Hindlimb muscle (tissue), 1 donor: Measurements from ENCODE around the gene ZC3H15. TPM values are rescaled to one million over a fixed set of nuclear protein-coding genes. Genes with fewer than 3 reads are reported as not detected.

Experiments
- DNase-seq: peaks from one replicate; pipeline ENCODE4 v3.0.0-alpha.2; 2013
- polyA plus RNA-seq: library from polyadenylated mRNA; unstranded; fragments of 120-200 nt; gene quantifications from one replicate; pipeline ENCODE4 v1.2.1, GENCODE V29; 2013; ENCODE audit not compliant: insufficient read length

ZC3H15 gene
- polyA plus RNA-seq, 1 donor = 63.6 TPM

DNA sequence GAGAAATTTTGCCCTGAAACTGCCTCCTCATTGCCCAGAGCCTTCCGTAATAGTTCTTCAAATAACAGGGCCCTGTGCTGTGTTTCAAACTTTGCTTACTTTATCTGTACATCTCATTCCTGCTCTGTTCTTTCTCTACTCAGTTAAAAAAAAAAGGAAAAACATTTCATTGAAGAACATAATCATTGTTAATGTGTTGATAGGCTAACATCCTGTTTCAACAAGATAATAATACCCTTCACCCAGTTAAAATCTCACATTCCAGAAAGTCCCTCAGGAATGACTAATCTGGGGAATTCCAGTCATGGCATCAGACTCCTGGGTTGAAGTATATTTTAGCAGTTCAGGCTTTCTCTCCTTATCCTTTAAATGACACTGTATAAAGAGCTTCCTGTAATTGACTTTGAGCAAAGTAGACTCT lies 58.2 kb downstream of the ZC3H15 start:
- no peak for DNase-seq

DNA sequence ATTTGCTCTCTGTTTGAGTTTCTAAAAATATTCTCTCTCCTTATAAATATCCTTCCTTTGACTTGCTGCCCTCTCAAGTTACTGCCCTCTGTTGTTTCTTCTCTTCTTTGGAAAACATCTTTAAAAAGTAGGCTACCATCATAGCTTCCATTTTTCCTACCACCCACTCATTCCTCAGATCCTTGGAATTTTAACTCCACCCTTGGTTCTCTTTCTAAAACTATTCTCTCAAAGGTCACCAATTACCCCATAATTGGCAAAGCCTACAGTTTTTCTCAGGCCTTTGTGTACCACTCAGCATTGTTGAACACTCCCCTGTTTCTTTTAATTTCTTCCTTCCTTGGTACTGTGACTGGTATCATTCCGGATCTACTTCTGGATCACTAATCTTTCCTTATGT lies 60.8 kb downstream of the ZC3H15 start:
- no peak for DNase-seq

DNA sequence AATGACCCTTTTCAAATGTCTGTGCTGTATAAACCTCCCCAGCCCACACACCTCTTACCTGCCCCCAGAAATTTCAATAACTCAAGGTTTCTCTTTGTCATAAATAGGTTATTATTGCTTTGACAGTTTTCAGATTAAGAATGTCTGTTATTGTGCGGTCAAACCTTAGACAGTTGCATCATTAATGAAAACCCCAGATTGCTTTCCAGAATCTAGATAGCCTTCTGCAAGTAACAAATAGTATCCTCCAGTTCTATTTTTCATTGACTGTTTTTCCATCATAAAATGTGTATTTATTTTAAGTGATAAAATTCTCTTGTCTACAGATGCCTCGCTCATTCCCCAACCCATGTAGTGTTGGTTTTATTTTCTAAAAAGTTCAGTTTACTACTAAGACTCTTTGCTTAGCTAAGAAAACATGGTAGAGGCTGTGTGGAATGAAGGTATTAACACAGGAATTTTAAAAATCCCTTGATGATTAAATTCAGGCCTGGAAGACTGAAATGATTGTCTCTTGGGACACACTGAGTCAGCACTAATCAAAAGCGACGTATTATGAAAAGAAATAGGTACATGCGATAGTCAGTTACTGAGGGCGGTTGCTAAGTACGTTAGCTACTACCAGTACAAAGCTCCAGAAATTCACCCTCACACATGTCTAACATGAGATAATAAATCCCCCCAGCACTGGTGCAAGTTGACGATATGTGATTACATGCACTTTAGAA lies 65.4 kb downstream of the ZC3H15 start:
- DNase-seq = no peak

DNA sequence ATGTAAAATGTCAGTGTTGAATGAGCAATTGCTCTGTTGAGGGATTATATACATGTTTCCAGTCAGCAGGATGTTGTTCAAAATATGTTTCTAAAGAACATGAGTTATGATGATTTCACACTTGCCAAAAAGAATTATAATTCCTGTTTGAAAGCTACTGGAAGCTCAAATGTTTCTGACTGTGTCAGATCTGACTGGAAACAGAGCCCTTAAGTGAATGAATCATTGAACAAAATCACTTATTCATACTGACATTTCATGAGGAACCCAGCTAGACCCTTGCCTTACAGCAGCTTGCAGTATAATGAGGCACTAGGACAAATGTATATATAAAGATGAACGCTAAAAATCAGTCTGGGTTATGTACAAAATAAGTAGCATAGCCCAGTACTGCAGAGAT lies 68.4 kb downstream of the ZC3H15 start:
- DNase-seq = no peak

DNA sequence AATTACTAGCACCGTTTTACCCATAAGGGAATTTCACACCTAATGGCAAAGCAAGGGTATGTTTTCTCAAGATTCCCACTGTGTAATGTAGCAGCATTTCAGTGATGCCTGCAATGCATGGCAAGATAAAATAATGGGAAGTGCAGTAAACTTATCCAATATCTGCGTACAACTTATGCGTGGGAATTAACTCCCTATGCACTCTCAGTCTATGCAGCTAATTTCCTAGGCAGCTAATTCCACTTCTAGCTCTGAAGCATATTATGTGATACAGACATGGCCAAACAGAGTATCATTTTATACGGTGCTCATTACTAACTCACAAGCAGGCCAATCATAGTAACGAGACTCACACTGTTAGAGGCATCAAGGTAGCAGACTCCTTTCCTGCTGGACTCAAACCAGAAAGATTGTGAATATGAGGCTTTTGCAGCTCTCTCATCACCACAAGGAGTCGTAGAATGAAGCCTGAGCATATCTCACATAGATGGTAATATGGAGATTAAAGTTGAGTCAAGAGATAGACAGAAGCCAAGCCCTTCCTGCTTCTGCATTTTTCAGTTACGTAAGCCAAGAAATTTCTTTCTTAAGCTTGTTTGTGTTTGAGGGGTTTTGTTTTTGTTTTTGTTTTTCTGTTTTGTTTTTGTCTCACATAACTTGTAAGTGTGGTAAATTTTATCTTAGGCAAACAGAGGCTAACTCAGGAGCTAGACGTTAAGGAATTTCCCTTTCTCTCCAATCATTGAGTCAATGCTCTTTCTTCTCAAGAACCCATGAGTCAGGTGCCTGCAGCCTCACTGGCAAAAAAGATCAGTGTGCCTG lies 69.0 kb downstream of the ZC3H15 start:
- DNase-seq = no peak

DNA sequence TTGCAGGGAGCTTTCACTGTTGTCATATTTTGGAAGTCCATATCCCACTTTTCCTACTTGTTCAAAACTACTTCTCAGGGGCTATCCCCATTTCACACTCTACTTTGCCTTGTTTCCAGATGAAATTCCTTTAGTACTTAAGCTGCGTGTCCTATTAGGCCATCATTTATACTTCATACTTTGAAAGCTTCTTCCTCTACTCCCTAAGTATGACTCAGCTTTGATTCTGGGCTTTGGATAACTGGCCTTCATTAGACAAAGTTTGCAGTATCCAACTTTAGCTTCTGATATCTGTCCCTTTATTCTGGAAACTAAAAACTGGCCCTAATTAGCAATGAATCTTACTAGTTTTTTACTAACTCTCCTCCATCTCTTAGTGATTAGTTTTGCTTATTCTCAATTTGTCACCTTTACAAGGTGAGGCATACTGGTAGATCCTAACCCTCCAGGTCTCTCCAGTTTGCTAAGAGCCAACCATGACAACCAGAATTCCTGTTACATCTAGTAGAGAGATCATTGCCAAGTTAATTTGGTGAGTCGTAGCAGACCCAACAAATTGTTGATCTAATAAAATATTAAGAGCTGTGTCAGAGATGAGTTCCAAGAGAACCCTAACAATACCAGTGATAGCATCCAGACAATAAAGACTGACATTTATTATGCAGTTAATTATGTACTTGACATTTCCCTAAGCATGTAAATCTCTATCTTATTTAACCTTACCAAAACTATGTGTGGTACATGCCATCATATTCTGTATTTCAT lies 72.6 kb downstream of the ZC3H15 start:
- DNase-seq = no peak

Other genes starting within 250 kb of the ZC3H15 start
- 22.8 TPM for gene ITGAV, start 103.8 kb downstream of the ZC3H15 start, polyA plus RNA-seq
- 11.4 TPM for gene FAM171B, start 207.8 kb downstream of the ZC3H15 start, polyA plus RNA-seq